Muscle layer of colon (tissue), 2 donors: ENCODE results near the gene MYO1E.
"Not testable (repeated sequence)": the region's sequence is repeated elsewhere in the genome, so short reads cannot be mapped to it uniquely, and the experiment has no call there.

Experiments used
- H3K27ac ChIP-seq: one replicate; pipeline ENCODE4 v1.7.0; 2013; ENCODE audit warnings: low read depth, mild to moderate bottlenecking, low read length, moderate library complexity
- H3K27me3 ChIP-seq, 2 donors: one replicate each; pipeline ENCODE4 v1.7.0; 2013; ENCODE audit warnings: low read length in 2 of 2, mild to moderate bottlenecking in 2 of 2; ENCODE audit not compliant: insufficient read depth in 2 of 2, control insufficient read depth in 1 of 2
- H3K36me3 ChIP-seq: one replicate; pipeline ENCODE4 v1.7.0; 2013; ENCODE audit warnings: mild to moderate bottlenecking, low read length; ENCODE audit not compliant: insufficient read depth
- H3K4me1 ChIP-seq: one replicate; pipeline ENCODE4 v1.7.0; 2013; ENCODE audit warnings: mild to moderate bottlenecking, low read length; ENCODE audit not compliant: insufficient read depth
- H3K4me3 ChIP-seq, 2 donors: one replicate each; pipeline ENCODE4 v1.7.0; 2013; ENCODE audit warnings: low read length in 2 of 2, low read depth in 1 of 2, mild to moderate bottlenecking in 1 of 2, moderate library complexity in 1 of 2
- H3K9ac ChIP-seq: one replicate; pipeline ENCODE4 v1.7.0; 2013; ENCODE audit warnings: low read length
- H3K9me3 ChIP-seq: one replicate; pipeline ENCODE4 v1.7.0; 2013; ENCODE audit warnings: mild to moderate bottlenecking, low read length
- donor health status: abdominal sarcoma.
- donor health status: Adenocarcinoma of cecum.

Gene MYO1E

GRCh38 chr15:59281699-59282098, 91.0 kb downstream of the MYO1E start:
- H3K9ac ChIP-seq: no peak overlapping the region
- H3K9me3 ChIP-seq: no peaks in the 10 kb centered on the region
- H3K27ac ChIP-seq: no peak overlapping the region
- no peak overlapping the region for H3K4me3 ChIP-seq
- H3K27me3 ChIP-seq: no peaks in the 10 kb centered on the region
- H3K4me1 ChIP-seq: no peaks in the 10 kb centered on the region
- H3K36me3 ChIP-seq: no peaks in the 10 kb centered on the region

GRCh38 chr15:59280855-59281254, 91.8 kb downstream of the MYO1E start:
- Histone ChIP-seq H3K9ac (no peak overlapping the region), H3K27ac (no peak overlapping the region), H3K9me3 (no peaks in the 10 kb centered on the region), H3K27me3 (no peaks in the 10 kb centered on the region), H3K4me3 (no peak overlapping the region), H3K36me3 (no peaks in the 10 kb centered on the region), H3K4me1 (no peaks in the 10 kb centered on the region)

GRCh38 chr15:59280292-59280691, 92.4 kb downstream of the MYO1E start:
- not testable (repeated sequence) for H3K36me3 ChIP-seq, H3K4me3 ChIP-seq, H3K4me1 ChIP-seq, H3K27ac ChIP-seq, H3K9me3 ChIP-seq, H3K9ac ChIP-seq, H3K27me3 ChIP-seq

GRCh38 chr15:59279023-59279422, 93.6 kb downstream of the MYO1E start:
- H3K4me3 ChIP-seq: no peak overlapping the region
- H3K9ac ChIP-seq: no peak overlapping the region
- H3K9me3 ChIP-seq: no peaks in the 10 kb centered on the region
- H3K27me3 ChIP-seq: no peaks in the 10 kb centered on the region
- no peaks in the 10 kb centered on the region for H3K4me1 ChIP-seq
- H3K27ac ChIP-seq: no peak overlapping the region
- H3K36me3 ChIP-seq: no peaks in the 10 kb centered on the region

- Histone ChIP-seq H3K27me3 (no peaks in the 10 kb centered on the region), H3K9ac (no peak overlapping the region), H3K27ac (no peak overlapping the region), H3K9me3 (no peaks in the 10 kb centered on the region), H3K4me3 (no peak overlapping the region), H3K4me1 (no peaks in the 10 kb centered on the region), H3K36me3 (no peaks in the 10 kb centered on the region)
Observed at GRCh38 chr15:59278120-59278519, 94.6 kb downstream of the MYO1E start.

GRCh38 chr15:59276225-59277178, 96.2 kb downstream of the MYO1E start:
- no peaks in the 10 kb centered on the region for H3K9me3 ChIP-seq
- no peak overlapping the region for H3K9ac ChIP-seq
- no peak overlapping the region for H3K27ac ChIP-seq
- no peaks in the 10 kb centered on the region for H3K36me3 ChIP-seq
- no peaks in the 10 kb centered on the region for H3K27me3 ChIP-seq
- H3K4me3 ChIP-seq: no peak overlapping the region
- no peaks in the 10 kb centered on the region for H3K4me1 ChIP-seq

GRCh38 chr15:59274126-59274970, 98.3 kb downstream of the MYO1E start:
- H3K36me3 ChIP-seq: no peaks in the 10 kb centered on the region
- H3K27me3 ChIP-seq: no peaks in the 10 kb centered on the region
- no peak overlapping the region for H3K27ac ChIP-seq
- H3K9ac ChIP-seq: no peak overlapping the region
- H3K4me1 ChIP-seq: no peaks in the 10 kb centered on the region
- H3K4me3 ChIP-seq: no peak overlapping the region
- H3K9me3 ChIP-seq: no peaks in the 10 kb centered on the region

- Histone ChIP-seq H3K9ac (no peak overlapping the region), H3K4me1 (no peaks in the 10 kb centered on the region)
Observed at GRCh38 chr15:59273234-59273633, 99.4 kb downstream of the MYO1E start.

GRCh38 chr15:59271595-59272201, 101.0 kb downstream of the MYO1E start:
- H3K9me3 ChIP-seq: no peaks in the 10 kb centered on the region
- H3K4me3 ChIP-seq: no peak overlapping the region
- H3K36me3 ChIP-seq: no peaks in the 10 kb centered on the region
- no peaks in the 10 kb centered on the region for H3K4me1 ChIP-seq
- no peaks in the 10 kb centered on the region for H3K27me3 ChIP-seq
- no peak overlapping the region for H3K27ac ChIP-seq
- no peak overlapping the region for H3K9ac ChIP-seq

More at GRCh38 chr15:59273234-59273633, 99.4 kb downstream of the MYO1E start:
- no peak overlapping the region for H3K27ac ChIP-seq
- H3K36me3 ChIP-seq: no peaks in the 10 kb centered on the region
- H3K27me3 ChIP-seq: no peaks in the 10 kb centered on the region
- no peaks in the 10 kb centered on the region for H3K9me3 ChIP-seq
- H3K4me3 ChIP-seq: no peak overlapping the region

GRCh38 chr15:59268852-59269407, 103.7 kb downstream of the MYO1E start:
- Histone ChIP-seq H3K9me3 (no peaks in the 10 kb centered on the region), H3K27me3 (no peaks in the 10 kb centered on the region), H3K36me3 (no peaks in the 10 kb centered on the region), H3K4me3 (no peak overlapping the region), H3K9ac (no peak overlapping the region), H3K27ac (no peak overlapping the region), H3K4me1 (no peaks in the 10 kb centered on the region)
